VCaP (cell line): ENCODE data around the gene DIS3L2.
"Not testable (repeated sequence)": the region's sequence is repeated elsewhere in the genome, so short reads cannot be mapped to it uniquely, and the experiment has no call there.

ENCODE experiments used
- H3K27ac ChIP-seq: fragments of 450-650 bp; 2 replicates; pipeline ENCODE4 v1.5.1; 2017
- TF ChIP-seq, protein P1 (sequence below): fragments of 450-650 bp; conservative IDR thresholded peaks from 2 replicates; pipeline ENCODE4 v1.5.1; 2017; ENCODE audit warnings: mild to moderate bottlenecking, moderate library complexity

DIS3L2 gene

DNA sequence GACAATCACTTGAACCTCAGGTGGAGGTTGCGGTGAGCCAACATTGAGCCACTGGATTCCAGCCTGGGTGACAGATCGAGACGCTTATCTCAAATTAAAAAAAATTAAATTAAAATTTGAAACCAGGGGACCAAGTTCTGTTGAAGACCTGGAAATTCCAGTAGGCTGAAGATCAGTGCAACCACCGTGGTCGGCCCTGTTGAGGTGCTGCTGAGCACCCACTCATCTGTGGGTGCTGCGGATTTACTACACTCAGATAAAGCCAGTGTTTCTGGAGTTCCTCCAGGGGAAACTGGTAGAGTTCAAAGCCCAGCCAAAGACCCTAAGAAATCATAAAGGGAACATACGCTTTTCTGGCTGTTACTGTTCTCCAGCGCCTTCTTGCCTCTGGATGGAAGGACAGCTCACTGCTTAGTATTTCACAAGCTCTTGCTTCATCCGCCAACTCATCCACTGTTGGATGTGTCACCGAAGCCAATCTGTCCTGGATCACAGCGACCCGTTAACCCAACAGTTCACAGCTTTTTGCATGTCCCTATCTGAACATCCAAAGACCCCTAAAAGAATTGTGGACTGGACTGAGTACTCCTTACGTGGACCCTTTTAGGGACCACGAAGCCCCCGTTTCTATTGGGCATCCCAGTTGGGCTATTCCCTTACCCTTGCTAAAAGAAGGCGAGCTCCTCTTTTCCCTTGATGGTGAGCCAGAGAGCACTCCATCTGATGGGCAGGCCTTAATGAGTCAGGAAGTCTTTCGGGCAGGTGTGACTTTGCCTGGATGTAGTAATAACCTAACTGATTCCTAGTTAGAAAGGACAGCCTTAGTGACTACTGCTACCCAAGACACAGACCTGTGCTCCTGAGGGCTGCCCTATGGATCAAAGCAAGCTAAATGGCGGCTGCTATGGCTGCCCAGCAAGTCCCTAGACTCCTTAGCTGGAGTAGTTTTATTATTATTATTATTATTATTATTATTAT is 411.0 kb downstream of the DIS3L2 start:
- TF ChIP-seq, protein P1, sequence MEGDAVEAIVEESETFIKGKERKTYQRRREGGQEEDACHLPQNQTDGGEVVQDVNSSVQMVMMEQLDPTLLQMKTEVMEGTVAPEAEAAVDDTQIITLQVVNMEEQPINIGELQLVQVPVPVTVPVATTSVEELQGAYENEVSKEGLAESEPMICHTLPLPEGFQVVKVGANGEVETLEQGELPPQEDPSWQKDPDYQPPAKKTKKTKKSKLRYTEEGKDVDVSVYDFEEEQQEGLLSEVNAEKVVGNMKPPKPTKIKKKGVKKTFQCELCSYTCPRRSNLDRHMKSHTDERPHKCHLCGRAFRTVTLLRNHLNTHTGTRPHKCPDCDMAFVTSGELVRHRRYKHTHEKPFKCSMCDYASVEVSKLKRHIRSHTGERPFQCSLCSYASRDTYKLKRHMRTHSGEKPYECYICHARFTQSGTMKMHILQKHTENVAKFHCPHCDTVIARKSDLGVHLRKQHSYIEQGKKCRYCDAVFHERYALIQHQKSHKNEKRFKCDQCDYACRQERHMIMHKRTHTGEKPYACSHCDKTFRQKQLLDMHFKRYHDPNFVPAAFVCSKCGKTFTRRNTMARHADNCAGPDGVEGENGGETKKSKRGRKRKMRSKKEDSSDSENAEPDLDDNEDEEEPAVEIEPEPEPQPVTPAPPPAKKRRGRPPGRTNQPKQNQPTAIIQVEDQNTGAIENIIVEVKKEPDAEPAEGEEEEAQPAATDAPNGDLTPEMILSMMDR, result no peak
- no peak overlapping the region for H3K27ac ChIP-seq

DNA sequence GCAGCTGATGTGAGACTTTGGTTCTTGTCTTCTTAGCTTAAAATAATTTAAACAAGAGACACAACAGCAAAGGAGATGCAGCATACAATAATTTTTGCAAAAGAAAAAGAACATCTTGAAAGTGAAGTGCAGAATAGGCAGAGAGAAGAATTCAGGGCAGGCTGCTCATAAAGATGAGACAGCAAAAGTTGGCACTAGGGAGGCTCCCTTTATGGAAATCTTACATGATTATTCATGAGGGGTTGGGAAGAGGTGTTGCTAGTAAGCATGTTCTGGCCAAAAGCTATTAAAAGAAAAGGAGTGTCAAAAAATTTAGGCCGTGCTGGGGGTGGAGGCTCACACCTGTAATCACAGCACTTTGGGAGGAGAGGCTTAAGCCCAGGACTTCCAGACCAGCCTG is 412.8 kb downstream of the DIS3L2 start:
- H3K27ac ChIP-seq, result no peak overlapping the region
- TF ChIP-seq, protein P1, result no peak

DNA sequence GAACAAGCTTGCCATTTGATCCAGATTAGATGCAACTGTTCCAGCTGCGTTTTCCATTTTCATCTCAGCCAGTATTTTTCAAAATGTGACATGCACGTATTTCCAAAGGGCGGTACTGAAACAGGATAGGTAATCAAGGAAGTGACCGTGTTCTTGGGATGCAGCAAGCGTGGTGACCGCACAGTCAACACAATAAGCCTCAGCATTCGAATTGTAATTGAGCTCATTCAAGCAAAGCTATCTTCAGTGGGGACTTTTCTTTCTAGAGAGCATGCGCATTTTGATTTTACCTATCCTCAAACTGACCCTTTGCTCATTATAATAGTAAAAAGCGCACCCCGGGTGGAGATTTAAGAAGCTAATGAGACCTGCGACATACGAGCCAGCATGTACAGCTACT is 413.7 kb downstream of the DIS3L2 start:
- no peak overlapping the region for H3K27ac ChIP-seq
- TF ChIP-seq, protein P1, result no peak

DNA sequence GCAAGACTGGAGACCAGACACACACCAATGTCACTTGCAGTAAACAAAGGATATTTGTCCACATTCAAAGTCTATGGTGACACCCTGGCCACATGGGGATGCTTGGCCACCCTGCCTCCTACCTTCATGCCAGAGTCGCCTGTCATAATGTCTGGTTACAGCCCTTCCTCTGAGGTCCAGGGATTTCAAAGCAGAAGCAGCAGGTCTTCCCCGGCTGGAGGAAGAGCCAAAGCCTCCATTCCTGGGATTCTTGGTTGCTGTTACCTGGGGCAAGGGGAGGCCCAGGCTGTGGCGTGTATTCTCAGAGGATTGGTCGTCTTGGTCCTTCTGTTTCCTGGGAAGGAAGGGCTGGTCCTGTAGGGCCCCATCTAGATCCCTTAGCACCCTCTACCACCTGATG is 414.7 kb downstream of the DIS3L2 start:
- no peak overlapping the region for H3K27ac ChIP-seq
- TF ChIP-seq, protein P1, result no peak

DNA sequence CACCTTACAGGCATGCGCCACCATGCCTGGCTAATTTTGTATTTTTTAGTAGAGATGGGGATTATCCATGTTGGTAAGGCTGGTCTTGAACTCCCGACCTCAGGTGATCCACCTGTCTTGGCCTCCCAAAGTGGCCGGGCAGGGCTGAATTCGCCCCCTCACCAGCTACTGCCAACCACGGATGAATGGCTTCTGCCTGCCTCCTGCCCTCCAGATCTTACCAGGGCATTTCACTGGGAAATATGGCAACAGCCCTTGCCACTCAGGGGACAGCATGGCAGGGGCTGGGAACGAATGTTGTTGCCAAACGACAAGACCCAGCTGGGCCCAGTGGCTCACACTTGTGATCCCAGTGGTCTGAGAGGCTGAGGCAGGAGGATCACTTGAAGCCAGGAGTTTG is 415.2 kb downstream of the DIS3L2 start:
- TF ChIP-seq, protein P1, result no peak
- no peak overlapping the region for H3K27ac ChIP-seq

DNA sequence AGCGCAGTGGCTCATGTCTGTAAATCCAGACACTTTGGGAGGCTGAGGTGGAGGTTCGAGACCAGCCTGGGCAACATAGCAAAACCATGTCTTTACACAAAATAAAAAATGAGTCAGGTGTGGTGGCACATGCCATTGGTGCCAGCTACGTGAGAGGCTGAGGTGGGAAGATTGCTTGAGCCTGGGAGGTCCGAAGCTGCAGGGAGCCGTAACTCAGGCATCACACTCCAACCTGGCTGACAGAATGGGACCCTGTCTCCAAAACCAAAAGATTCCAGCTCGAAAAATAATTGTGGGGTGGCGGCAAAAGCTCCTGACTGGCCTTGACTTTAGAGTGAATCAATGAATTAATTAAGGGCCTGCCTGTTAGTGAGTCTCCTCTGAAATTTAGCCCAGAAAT is 415.8 kb downstream of the DIS3L2 start:
- TF ChIP-seq, protein P1, result no peak
- no peak overlapping the region for H3K27ac ChIP-seq

DNA sequence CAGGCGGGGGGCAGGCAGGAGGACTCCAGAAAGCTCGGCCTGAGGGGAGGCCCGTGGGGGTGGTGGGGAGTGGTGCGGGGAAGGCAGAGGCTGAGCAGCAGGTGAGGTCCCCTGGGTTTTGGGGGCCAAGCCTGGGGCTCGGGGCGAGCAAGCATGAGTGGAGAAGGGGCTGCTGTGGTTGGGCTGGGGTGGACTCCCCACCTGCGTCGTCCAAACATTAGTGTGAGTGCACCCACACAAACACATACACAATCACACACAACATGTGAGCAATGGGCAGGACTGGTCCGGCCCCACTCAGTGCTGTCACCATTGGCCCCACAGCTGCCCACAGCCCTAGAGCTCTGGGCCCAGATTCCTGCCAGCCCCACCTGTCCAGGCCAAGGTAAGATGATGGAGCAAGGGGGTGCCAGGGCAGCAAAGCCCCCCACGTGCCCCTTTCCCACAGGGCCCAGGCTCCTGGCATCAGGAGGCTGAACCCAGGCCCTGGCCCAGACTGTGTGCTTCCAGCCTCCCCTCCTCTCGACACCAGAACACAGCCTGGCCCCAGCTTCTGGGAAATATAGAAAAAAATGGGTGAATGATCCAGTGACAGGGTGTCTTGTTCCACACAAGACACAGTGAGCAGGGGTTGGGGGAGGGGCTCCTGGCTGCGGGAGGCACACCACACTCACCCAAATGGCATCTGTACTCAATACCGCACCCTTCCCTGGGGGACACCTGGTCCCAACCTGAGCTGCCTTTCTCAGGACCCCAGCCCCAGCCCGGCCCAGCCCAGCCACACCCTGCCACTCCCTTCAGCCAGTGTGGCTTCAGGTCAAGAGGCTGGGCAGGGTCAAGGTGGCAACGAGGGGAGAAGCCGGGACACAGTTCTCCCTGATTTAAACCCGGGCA is 416.6 kb downstream of the DIS3L2 start:
- TF ChIP-seq, protein P1, result no peak
- H3K27ac ChIP-seq, result no peak overlapping the region

DNA sequence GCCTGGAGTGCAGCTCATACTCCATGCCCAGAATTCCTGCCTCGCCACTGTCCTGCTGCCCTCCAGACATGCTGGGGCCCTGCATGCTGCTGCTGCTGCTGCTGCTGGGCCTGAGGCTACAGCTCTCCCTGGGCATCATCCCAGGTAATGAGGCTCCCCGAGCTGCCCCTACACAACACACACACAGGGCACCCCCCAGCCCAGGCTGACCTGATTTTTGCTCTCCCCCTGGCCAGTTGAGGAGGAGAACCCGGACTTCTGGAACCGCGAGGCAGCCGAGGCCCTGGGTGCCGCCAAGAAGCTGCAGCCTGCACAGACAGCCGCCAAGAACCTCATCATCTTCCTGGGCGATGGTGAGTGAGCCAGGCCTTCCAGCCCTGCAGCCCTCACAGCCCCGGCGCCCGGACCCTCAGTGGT is 417.2 kb downstream of the DIS3L2 start, which contains the start of gene ALPP:
Gene ALPP (plus strand): TSS at position 17 of the 417 bp plus-strand sequence. CDS start 52 bp downstream, at position 69.
- H3K27ac ChIP-seq, result not testable (repeated sequence)

DNA sequence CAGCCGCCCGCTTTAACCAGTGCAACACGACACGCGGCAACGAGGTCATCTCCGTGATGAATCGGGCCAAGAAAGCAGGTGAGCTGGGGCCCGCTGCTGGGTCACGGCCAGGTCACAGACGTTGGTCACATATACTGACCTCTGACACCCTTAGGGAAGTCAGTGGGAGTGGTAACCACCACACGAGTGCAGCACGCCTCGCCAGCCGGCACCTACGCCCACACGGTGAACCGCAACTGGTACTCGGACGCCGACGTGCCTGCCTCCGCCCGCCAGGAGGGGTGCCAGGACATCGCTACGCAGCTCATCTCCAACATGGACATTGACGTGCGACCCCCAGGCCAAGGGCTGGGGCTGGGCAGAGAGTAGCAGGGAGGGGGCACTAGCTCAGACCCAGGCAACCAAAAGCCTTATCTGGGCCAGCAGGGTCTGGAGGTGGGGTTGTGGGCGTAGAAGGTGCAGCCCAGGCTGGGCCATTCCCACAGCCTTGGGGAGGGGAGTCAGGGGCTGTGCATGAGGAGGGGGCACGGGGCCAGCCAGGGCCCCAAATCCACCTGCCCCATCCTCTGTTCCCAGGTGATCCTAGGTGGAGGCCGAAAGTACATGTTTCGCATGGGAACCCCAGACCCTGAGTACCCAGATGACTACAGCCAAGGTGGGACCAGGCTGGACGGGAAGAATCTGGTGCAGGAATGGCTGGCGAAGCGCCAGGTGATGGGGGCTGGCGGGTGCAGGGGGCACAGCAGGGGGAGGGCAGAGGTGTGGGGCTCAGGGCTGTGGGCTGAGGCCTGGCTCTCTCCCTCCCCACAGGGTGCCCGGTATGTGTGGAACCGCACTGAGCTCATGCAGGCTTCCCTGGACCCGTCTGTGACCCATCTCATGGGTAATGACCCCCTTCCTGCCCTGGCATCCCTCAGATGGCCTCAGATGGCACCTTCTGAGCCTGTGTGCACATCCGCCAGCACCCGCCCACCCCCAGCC is 418.4 kb downstream of the DIS3L2 start:
- H3K27ac ChIP-seq, result not testable (repeated sequence)
